ENCODE results near the gene SHC2.
A peak's percentile ranks its signal among the peaks of the same experiment; 100 is the strongest.

Gene SHC2

DNA sequence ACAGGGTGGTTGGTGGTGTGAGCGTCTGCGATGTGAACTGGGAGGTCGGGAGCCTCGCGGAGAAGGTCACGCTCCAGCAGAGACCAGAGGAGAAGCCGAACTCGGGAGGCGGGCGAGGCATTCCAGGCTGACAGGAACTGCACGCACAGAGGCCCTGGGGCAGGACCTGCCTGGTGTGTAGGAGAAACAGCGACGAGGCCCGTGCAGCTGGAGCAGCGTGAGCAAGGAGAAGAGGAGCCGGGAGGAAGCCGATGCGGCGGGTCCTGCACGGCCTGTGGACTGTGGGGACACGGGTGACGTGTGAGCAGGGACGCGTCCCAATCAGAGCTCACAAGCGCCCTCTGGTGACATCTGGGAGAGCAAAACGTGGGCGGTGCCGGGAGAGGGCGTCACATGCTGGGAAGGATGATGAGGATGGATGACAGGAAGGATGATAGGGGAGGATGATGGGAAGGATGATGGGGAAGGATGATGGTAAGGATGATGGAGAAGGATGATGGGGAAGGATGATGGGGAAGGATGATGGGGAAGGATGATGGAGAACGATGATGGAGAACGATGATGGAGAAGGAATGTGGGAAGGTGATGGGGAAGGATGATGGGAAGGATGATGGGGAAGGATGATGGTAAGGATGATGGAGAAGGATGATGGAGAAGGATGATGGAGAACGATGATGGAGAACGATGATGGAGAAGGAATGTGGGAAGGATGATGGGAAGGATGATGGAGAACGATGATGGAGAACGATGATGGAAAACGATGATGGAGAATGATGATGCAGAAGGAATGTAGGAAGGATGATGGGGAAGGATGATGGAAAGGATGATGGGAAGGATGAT is 19.4 kb upstream of the SHC2 start (continued):
- peak; percentile 87 for TF ChIP-seq EGR2 (tag by site-specific recombination; IDR thresholded peaks at IDR 0.05; ENCODE audit: low read depth)
- no peak for TF ChIP-seq FEZF1 (tag by site-specific recombination; IDR thresholded peaks at IDR 0.05)
- TF ChIP-seq YY2 (tag by site-specific recombination; IDR thresholded peaks at IDR 0.05) = no peak
- peak; percentile 34; the same call in 1 of the 2 replicates for TF ChIP-seq ZNF157 (tag by site-specific recombination; IDR thresholded peaks at IDR 0.05)
- TF ChIP-seq ZNF426 (tag by site-specific recombination; IDR thresholded peaks at IDR 0.05) = no peak
- no peak for TF ChIP-seq ZNF16 (tag by site-specific recombination; IDR thresholded peaks at IDR 0.05; ENCODE audit: low read depth)
- TF ChIP-seq ZNF521 (tag by site-specific recombination; IDR thresholded peaks at IDR 0.05) = no peak
- TF ChIP-seq, protein P1, sequence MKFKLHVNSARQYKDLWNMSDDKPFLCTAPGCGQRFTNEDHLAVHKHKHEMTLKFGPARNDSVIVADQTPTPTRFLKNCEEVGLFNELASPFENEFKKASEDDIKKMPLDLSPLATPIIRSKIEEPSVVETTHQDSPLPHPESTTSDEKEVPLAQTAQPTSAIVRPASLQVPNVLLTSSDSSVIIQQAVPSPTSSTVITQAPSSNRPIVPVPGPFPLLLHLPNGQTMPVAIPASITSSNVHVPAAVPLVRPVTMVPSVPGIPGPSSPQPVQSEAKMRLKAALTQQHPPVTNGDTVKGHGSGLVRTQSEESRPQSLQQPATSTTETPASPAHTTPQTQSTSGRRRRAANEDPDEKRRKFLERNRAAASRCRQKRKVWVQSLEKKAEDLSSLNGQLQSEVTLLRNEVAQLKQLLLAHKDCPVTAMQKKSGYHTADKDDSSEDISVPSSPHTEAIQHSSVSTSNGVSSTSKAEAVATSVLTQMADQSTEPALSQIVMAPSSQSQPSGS (tag by site-specific recombination; IDR thresholded peaks at IDR 0.05; ENCODE audit: low read depth) = peak; percentile 17; the same call in 1 of the 2 replicates
- TF ChIP-seq ZNF10 (tag by site-specific recombination; IDR thresholded peaks at IDR 0.05) = no peak
- TF ChIP-seq ZNF677 (tag by site-specific recombination; IDR thresholded peaks at IDR 0.05) = no peak
- peak; percentile 27; the same call in 1 of the 2 replicates for TF ChIP-seq KLF17 (tag by site-specific recombination; IDR thresholded peaks at IDR 0.05)
- no peak for TF ChIP-seq ZNF335 (tag by site-specific recombination; conservative IDR thresholded peaks at IDR 0.05)
- no peak for TF ChIP-seq ZNF626 (tag by site-specific recombination; IDR thresholded peaks at IDR 0.05)
- no peak for TF ChIP-seq ZNF777 (tag by site-specific recombination; IDR thresholded peaks at IDR 0.05; ENCODE audit: borderline replicate concordance)
- no peak for TF ChIP-seq ZNF558 (tag by site-specific recombination; IDR thresholded peaks at IDR 0.05)
- TF ChIP-seq REST (tag by site-specific recombination; IDR thresholded peaks at IDR 0.05) = no peak
- TF ChIP-seq ZNF2 (tag by site-specific recombination; IDR thresholded peaks at IDR 0.05) = peak; percentile 81
- TF ChIP-seq, protein P2, sequence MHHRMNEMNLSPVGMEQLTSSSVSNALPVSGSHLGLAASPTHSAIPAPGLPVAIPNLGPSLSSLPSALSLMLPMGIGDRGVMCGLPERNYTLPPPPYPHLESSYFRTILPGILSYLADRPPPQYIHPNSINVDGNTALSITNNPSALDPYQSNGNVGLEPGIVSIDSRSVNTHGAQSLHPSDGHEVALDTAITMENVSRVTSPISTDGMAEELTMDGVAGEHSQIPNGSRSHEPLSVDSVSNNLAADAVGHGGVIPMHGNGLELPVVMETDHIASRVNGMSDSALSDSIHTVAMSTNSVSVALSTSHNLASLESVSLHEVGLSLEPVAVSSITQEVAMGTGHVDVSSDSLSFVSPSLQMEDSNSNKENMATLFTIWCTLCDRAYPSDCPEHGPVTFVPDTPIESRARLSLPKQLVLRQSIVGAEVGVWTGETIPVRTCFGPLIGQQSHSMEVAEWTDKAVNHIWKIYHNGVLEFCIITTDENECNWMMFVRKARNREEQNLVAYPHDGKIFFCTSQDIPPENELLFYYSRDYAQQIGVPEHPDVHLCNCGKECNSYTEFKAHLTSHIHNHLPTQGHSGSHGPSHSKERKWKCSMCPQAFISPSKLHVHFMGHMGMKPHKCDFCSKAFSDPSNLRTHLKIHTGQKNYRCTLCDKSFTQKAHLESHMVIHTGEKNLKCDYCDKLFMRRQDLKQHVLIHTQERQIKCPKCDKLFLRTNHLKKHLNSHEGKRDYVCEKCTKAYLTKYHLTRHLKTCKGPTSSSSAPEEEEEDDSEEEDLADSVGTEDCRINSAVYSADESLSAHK (tag by site-specific recombination; IDR thresholded peaks at IDR 0.05) = no peak
- TF ChIP-seq IKZF3 (tag by site-specific recombination; IDR thresholded peaks at IDR 0.05) = no peak
- no peak for TF ChIP-seq REPIN1 (tag by site-specific recombination; IDR thresholded peaks at IDR 0.05; ENCODE audit: low read depth)
- TF ChIP-seq ZNF830 (tag by site-specific recombination; IDR thresholded peaks at IDR 0.05; ENCODE audit: low read depth) = no peak
- TF ChIP-seq ZNF48 (tag by site-specific recombination; IDR thresholded peaks at IDR 0.05) = no peak
- TF ChIP-seq SP3 (tag by site-specific recombination; IDR thresholded peaks at IDR 0.05) = 0 out of 2 replicates have a peak, but pooled peaks have one; percentile 25
- no peak for TF ChIP-seq ZNF664 (tag by site-specific recombination; IDR thresholded peaks at IDR 0.05)
- no peak for TF ChIP-seq ZNF747 (tag by site-specific recombination; IDR thresholded peaks at IDR 0.05)
- no peak for TF ChIP-seq ZSCAN16 (tag by site-specific recombination; IDR thresholded peaks at IDR 0.05)
- TF ChIP-seq ZNF23 (tag by site-specific recombination; IDR thresholded peaks at IDR 0.05; ENCODE audit: borderline replicate concordance) = no peak
- TF ChIP-seq ZNF311 (tag by site-specific recombination; IDR thresholded peaks at IDR 0.05; ENCODE audit: borderline replicate concordance) = no peak
- TF ChIP-seq, protein P3, sequence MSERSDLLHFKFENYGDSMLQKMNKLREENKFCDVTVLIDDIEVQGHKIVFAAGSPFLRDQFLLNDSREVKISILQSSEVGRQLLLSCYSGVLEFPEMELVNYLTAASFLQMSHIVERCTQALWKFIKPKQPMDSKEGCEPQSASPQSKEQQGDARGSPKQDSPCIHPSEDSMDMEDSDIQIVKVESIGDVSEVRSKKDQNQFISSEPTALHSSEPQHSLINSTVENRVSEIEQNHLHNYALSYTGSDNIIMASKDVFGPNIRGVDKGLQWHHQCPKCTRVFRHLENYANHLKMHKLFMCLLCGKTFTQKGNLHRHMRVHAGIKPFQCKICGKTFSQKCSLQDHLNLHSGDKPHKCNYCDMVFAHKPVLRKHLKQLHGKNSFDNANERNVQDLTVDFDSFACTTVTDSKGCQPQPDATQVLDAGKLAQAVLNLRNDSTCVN (tag by site-specific recombination; optimal IDR thresholded peaks at IDR 0.05) = peak; percentile 24
- TF ChIP-seq RBAK (tag by site-specific recombination; IDR thresholded peaks at IDR 0.05) = no peak
- TF ChIP-seq ZNF221 (tag by site-specific recombination; IDR thresholded peaks at IDR 0.05; ENCODE audit: borderline replicate concordance) = no peak

Measured in HEK293 (cell line).